ENCODE data around the gene JCHAIN. TPM values are rescaled to one million over a fixed set of nuclear protein-coding genes. Genes with fewer than 3 reads are reported as not detected.

The JCHAIN gene
- total RNA-seq, 1 donor from 2014 or later = not detected

Other genes with a start within 250 kb of the JCHAIN start
- gene MUC7, start 194.3 kb downstream of the JCHAIN start, total RNA-seq = not detected in 2 replicates
- not detected in 2 replicates for gene AMTN, start 147.9 kb downstream of the JCHAIN start, total RNA-seq
- gene AMBN, start 74.3 kb downstream of the JCHAIN start, total RNA-seq = not detected in 2 replicates
- gene ENAM, start 37.8 kb downstream of the JCHAIN start, total RNA-seq = not detected in 2 replicates
- gene UTP3, start 22.0 kb upstream of the JCHAIN start, total RNA-seq = 30.5 and 32.4 TPM in 2 replicates
- gene RUFY3, start 55.5 kb upstream of the JCHAIN start, total RNA-seq = 9.3 and 13.5 TPM in 2 replicates
- gene GRSF1, start 173.4 kb upstream of the JCHAIN start, total RNA-seq = 70.0 and 71.3 TPM in 2 replicates
- gene MOB1B, start 235.9 kb upstream of the JCHAIN start, total RNA-seq = 20.2 and 20.8 TPM in 2 replicates

All from T-helper 1 cell treated with Interleukin-12 subunit alpha and Interleukin-12 subunit beta and Interleukin-4 antibody, amounts not matched to agents 30 ng/mL and 1 ng/mL, for 36 hours (primary cell).